GM21381 (cell line): ENCODE data around the gene UST.
"Not testable (repeated sequence)": the region's sequence is repeated elsewhere in the genome, so short reads cannot be mapped to it uniquely, and the experiment has no call there.

Experiments
- ATAC-seq: cut with Tn5 transposase; IDR thresholded peaks from one replicate; pipeline ENCODE4 v1.9.1; 2021; ENCODE audit warnings: mild to moderate bottlenecking, moderate library complexity; ENCODE audit not compliant: unreplicated experiment

Gene UST

DNA sequence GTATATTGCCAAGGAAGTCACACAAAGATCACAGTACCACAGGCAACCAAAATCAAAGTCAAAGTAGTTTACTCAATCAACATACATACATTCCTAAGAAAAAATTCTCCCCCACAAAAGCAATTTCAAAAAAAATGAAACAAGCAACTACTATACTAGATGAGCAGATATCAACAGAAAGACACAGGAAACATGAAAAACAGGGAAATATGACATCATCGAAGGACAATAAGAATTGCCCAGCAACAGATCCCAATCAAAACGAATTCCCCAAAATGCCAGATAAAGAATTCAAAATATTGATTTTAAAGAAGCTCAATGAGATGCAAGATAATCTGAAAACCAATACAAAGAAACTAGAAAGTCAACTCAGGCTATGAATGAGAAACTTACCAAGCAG is 351.0 kb downstream of the UST start:
- ATAC-seq = no peak

DNA sequence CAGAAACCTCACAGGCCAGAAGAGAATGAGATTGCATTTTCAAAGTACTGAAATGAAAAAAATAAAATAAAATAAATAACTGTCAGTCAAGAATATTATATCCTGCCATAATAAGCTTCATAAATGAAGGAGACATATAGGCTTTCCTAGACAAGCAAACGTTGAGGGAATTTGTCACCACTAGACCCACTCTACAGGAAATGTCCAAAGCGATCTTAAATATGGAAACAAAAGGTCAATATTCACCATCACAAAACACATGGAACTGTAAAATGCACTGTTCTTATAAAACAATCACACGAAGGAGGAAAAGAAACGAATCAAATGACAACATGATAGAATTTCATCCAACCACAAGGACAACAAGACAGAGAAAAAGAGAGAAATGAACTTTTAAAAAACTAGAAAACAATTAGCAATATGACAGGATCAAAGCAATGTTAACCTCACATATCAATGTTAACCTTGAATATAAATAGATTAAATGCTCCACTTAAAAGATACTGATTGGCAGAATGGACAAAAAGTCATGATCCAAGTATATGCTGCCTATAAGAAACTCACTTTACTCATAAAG is 352.0 kb downstream of the UST start:
- no peak for ATAC-seq

DNA sequence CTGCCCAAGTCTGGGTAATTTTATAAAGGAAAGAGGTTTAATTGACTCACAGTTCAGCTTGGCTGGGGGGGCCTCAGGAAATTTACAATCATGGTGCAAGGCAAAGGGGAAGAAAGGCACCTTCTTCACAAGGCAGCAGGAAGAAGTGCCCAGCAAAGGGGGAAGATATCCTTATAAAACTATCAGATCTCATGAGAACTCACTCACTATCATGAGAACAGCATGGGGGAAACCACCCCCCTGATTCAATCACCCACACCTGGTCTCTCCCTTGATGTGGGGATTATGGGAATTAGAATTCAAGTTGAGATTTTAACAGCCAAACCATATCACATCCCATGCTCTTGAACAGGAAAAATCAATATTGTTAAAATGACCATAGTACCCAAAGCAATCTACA is 355.5 kb downstream of the UST start:
- ATAC-seq = no peak

DNA sequence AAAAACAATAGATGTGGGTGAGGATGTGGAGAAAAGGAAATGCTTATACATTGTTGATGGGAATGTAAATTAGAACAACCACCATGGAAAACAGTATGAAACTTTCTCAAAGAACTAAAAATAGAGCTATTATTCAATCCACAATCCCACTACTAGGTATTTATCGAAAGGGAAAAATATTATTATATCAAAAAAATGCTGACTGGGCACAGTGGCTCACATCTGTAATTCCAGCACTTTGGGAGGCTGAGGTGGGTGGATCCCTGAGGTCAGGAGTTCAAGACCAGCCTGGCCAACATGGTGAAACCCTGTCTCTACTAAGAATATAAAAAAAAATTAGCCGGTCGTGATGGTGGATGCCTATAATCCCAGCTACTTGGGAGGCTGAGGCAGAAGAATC is 357.1 kb downstream of the UST start:
- not testable (repeated sequence) for ATAC-seq

DNA sequence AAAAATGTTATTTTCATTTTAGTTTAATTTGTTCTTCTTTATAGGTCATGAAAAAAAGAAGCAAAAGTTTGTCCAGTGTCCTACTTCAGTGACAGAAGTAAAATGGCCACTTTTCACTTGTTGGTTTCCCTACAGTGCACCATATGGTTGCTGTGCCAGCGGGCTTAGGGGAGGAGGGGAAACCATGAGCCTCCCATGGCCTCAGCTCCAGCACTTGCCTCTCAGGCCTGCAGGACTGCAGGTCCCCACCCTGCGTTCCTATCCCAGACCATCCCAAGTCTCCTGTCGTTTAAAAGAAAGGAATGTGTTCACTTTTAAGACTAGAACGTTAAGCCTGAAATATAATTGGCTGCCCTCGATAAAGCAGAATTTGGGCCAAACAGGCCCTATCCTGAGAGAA is 360.7 kb downstream of the UST start:
- no peak for ATAC-seq

DNA sequence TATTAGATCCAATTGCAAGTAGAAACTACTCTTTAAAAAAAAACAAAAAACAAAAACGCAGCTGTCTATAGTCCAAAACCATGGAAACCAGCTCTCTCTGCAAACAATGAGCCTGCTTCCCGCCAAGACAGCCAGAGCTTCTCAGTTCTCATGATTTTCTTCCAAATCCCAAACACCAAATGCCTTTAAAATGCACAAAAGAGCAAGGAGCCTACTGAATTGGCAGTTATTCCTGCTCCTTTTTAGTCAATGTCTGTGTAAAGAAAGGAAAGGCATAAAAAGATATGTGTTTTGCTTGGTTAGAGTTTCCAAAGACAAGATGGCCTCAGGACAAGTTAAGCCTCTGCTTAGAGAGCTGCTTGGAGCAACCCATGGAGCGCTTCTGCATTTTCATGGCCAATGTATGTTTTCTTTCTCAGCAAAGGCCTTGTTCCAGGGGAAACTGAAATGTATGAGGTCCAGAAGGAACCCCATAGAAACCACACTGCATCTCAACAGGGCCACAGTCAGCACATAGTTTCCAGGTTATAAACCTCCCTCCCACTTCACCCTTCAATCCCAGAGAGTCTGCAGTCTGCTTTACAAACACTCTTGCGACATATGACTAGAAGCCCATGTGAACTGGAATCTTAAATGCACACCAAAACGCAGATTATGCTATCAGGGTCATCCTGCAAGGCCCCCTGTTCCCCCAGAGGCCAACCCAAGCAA is 361.4 kb downstream of the UST start:
- no peak for ATAC-seq

DNA sequence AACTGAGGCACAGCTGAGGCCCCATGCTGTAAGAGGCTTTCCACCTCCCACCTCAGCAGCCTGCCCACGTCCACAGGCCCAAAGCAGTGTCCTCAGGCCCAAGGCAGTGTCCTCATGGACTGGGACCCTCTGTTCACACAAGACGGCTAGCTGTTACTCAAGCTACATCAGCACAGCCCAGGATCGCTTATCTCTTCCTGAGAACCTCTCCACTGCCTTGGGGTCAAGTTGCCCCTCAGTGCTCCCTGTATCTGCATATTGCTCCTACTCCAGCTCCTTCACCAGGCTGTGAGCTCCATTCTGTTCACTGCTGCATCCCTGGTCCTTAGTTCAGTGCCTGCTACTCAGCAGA is 361.9 kb downstream of the UST start:
- no peak for ATAC-seq

DNA sequence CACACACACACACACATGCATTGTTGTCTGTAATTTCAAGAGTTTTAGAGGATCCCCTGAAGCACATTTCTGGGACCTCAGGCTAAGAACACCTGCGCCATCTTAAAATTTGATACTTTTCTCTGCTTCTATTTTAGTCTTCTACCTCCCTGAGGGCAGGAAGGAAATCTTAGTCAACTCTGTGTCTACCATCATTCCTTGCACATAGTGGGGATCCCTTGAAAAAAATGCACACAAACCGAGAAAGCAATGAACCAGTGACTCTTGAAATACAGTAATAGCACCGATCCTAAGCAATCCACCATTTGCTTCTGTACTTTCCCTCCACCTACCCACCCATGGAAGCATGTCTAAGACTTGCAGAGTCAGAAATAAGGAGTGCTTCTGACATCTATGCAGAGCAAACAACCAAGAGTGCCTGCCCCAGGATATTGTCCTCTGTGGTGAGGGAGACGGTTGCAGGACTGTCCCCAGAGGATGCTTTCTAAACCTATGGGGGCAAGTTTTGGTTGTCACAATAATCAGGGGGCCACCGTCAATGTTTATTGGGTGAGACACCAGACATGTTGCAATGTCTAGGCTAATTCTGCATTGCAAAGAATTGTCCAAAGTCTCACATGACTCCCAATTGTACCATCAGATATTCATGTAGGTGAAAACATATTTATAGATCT is 362.7 kb downstream of the UST start:
- ATAC-seq = no peak

DNA sequence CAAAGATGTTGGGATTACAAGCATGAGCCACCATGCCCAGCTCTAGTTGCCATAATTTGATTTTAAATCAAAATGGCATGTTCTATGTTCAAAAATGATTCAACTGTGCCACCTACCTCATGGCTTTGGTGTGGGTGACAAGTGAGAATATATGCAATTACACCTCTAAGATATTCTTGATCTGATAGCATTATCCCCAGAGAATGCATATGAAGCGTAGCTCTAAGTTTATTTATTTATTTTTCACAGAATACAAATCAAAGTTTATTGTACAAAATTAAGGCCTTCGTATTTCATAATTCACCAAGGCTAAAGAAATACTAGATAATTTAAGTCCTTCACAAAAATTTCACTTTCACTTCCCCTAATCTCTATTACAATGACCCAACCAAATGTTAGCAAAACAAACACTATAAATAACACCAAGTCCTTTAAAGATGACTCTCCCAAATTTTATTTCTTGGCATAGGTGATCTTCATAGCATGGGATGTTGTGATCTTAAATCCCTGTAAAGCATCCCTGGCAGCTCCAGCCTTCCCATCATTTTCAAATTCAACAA is 364.8 kb downstream of the UST start:
- peak; percentile 44 for ATAC-seq

DNA sequence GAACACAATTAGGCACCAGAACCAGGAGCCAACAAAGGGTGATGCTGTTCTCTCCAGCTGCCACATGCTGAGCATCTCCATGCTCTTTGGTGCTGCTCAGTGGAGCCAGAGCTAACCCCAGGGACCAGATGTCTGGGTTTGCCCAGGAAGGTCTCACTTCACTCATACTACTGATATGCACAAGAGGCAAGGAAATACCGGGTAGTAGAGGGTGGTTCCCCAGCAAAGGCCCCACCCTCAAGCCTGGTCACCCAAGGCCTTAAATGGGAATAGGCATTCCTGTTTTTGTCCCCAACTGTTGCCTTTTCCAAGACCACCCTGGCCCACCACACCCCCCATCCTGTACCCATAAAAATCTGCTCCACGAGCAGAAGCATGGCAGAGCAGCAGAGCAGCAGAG is 366.1 kb downstream of the UST start:
- ATAC-seq = peak; percentile 71

DNA sequence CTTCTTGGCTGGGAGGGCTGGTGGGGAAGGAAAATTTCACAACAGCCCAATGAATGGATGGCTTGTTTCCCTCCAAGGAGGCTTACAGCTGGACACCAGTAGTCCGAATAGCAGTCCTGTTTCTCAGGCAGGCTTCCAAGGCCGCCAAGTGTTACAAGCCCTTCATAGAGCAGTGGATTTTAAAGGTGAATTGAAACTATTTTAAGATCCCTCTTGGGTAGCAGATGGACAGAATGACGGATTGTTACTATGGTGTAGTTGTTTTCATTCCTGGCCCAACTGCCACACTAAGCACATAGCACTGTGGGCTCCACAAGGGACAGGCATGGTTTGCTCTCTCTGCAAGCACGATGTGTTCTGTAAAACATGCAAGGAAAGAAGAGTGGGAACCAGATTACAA is 367.3 kb downstream of the UST start:
- no peak for ATAC-seq

DNA sequence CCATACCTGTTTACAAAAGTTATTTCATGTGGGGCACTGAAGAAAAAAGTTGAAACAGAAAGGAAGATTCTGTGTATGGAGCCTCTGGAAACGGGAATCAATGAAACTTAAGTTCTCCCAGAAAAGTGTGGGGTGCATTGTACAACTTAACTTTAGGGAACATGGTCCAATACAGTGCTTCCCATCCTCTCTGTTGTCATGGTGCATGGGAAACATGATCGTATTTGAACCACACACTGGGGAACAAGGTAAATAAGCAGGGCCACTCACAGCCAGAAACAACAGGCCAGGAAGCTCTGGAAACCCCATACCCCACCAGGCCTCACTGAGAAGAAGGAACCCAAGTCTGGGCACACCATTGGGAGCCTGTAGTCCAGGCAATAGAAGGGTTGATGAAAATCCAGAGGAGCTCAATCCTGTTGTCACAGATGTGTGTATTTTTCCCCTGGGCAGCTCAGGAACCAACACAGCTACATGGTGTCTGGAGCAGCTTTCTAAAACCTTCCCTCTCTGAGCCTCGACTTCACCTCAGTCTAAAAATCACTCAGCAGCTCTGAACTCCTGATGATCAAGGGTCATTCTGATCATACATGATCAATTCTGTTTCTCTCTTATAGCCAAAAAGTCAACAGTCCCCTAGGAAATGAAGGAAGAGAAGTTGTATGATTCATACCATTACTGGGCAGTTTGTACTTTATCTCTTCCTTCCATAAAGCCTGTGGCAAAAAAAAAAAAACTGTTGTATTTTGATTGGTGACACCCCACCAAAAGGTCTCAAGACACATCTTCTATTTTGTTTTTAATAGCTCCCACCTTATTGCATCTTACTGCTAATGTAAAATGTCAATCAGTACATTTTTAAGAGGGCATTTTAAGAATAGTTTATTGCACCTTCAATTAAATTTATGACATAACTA is 372.2 kb downstream of the UST start:
- no peak for ATAC-seq

DNA sequence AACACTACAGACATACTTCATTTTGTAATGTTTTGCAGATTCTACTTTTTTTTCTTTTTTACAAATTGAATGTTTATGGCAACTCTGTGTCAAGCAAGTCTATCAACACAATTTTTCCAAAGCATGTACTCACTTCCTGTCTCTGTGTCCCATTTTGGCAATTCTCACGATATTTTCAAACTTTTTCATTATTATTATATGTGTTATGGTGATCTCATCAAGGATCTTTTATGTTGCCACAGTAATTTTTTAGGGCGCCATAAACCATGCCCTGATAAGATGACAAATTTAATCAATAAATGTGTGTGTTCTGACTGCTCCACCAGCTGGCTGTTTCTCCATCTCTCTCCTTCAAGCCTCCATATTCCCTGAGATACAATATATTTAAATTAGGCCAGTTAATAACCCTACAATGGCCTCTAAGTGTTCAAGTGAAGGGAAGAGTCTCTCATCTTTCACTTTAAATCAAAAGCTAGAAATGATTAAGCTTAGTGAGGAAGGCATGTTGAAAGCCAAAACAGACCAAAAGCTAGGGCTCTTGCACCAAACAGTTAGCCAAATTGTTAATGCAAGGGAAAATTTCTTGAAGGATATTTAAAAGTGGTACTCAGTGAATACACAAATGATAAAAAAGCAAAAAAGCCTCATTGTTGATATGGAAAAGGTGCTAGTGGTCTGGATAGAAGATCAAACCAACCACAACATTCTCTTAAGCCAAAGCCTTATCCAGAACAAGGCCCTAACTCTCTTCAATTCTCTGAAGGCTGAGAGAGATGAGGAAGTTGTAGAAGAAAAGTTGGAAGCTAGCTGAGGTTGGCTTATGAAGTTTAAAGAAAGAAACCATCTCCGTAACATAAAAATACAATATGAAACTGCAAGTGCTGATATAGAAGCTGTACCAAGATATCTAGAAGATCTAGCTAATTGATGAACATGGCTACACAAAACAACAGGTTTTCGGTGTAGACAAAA is 376.3 kb downstream of the UST start:
- no peak for ATAC-seq

DNA sequence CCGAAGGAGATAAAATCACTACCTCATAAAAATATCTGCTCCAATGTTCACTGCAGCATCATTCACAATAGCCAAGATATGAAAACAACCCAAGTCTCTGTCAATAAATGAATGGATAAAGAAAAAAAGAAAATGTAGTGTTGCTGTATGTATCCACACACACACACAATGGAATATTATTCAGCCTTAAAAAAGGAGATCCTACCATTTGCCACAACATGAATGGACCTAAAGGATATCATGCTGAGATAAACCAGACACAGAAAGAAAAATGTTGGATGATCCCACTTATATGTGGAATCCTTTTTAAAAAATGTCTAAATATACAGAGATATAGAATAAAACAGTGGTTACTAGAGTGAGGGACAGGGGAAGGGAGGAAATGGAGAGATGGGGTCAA is 378.5 kb downstream of the UST start:
- no peak for ATAC-seq
